IMR-90 (cell line): Measurements from ENCODE around the gene DNAJA4. TPM values are rescaled to one million over a fixed set of nuclear protein-coding genes. Genes with fewer than 3 reads are reported as not detected.
A peak's percentile ranks its signal among the peaks of the same experiment; 100 is the strongest.

Experiments used
- ATAC-seq: fragments of 200-7000 bp; cut with Tn5 transposase; 2 replicates; pipeline ENCODE4 v1.9.1; 2020; ENCODE audit warnings: low read depth, mild to moderate bottlenecking, moderate library complexity
- BruUV-seq: library from RNA; stranded (reverse); fragments of 400-500 nt; replicated peaks from 2 replicates; lab custom pipeline; 2021; lab: Mats Ljungman, UMichigan
- CTCF ChIA-PET: fragments of 300-600 bp; formaldehyde crosslinking; extraction: SDS; loops from one replicate; lab custom pipeline; 2021; ENCODE audit warnings: antibody characterized with exemption; lab: Yijun Ruan, JAX
- POLR2A ChIA-PET: fragments of 300-600 bp; sonication (Branson Sonifier 250); formaldehyde crosslinking; loops from one replicate; lab custom pipeline; 2022; ENCODE audit warnings: antibody characterized with exemption; ENCODE audit not compliant: unreplicated experiment; lab: Charles Lee
- DNase-seq: peaks from one replicate; pipeline ENCODE4 v3.0.0; 2013
- H2AFZ ChIP-seq: replicated peaks from 2 replicates; pipeline ENCODE3; 2013; ENCODE audit warnings: low read length, mild to moderate bottlenecking; ENCODE audit not compliant: poor library complexity
- H2AK5ac ChIP-seq: 2 replicates; pipeline ENCODE4 v1.6.1; 2013; ENCODE audit warnings: low read depth, low read length, inconsistent platforms
- H2AK9ac ChIP-seq: replicated peaks from 2 replicates; pipeline ENCODE3; 2013; ENCODE audit warnings: mild to moderate bottlenecking, low read depth, low read length, moderate library complexity; ENCODE audit not compliant: poor library complexity
- H2BK120ac ChIP-seq: 2 replicates; pipeline ENCODE4 v1.6.1; 2013; ENCODE audit warnings: low read depth, low read length, inconsistent platforms
- H2BK15ac ChIP-seq: 3 replicates; pipeline ENCODE4 v1.6.1; 2013; ENCODE audit warnings: low read depth, low read length, inconsistent platforms
- H2BK20ac ChIP-seq: 2 replicates; pipeline ENCODE4 v1.6.1; 2013; ENCODE audit warnings: low read depth, mild to moderate bottlenecking, inconsistent platforms, low read length, moderate library complexity
- H2BK5ac ChIP-seq: 2 replicates; pipeline ENCODE4 v1.6.1; 2013; ENCODE audit warnings: mild to moderate bottlenecking, low read depth, low read length, inconsistent platforms; ENCODE audit not compliant: poor library complexity, severe bottlenecking
- H3K14ac ChIP-seq: replicated peaks from 2 replicates; pipeline ENCODE4 v1.6.1; 2013; ENCODE audit warnings: low read depth, low read length, inconsistent platforms
- H3K18ac ChIP-seq: 2 replicates; pipeline ENCODE4 v1.6.1; 2013; ENCODE audit warnings: low read depth, low read length, control low read depth
- H3K23ac ChIP-seq: 2 replicates; pipeline ENCODE4 v1.6.1; 2013; ENCODE audit warnings: low read depth, low read length, inconsistent platforms
- H3K27ac ChIP-seq: 2 replicates; pipeline ENCODE4 v1.5.1; 2013; ENCODE audit warnings: mild to moderate bottlenecking, control low read depth, low read length; ENCODE audit not compliant: insufficient read depth
- H3K27me3 ChIP-seq: 2 replicates; pipeline ENCODE4 v1.6.1; 2013; ENCODE audit warnings: low read length; ENCODE audit not compliant: control insufficient read depth, insufficient read depth
- H3K36me3 ChIP-seq: 2 replicates; pipeline ENCODE4 v1.6.1; 2013; ENCODE audit warnings: low read length, mixed read lengths; ENCODE audit not compliant: control insufficient read depth, insufficient read depth
- H3K4ac ChIP-seq: 2 replicates; pipeline ENCODE4 v1.6.1; 2013; ENCODE audit warnings: low read depth, low read length, inconsistent platforms
- H3K4me1 ChIP-seq: 2 replicates; pipeline ENCODE4 v1.6.1; 2013; ENCODE audit warnings: low read length, mixed read lengths; ENCODE audit not compliant: control insufficient read depth, insufficient read depth
- H3K4me2 ChIP-seq: 2 replicates; pipeline ENCODE4 v1.6.1; 2013; ENCODE audit warnings: low read depth, mild to moderate bottlenecking, control low read depth, low read length, moderate library complexity
- H3K4me3 ChIP-seq: 2 replicates; pipeline ENCODE4 v1.5.1; 2013; ENCODE audit warnings: low read depth, mild to moderate bottlenecking, control low read depth, low read length, moderate library complexity; ENCODE audit not compliant: insufficient read depth
- H3K56ac ChIP-seq: 2 replicates; pipeline ENCODE4 v1.6.1; 2013; ENCODE audit warnings: low read length, inconsistent platforms; ENCODE audit not compliant: insufficient read depth; ENCODE audit errors: extremely low read depth
- H3K79me1 ChIP-seq, 2 experiments: 2 replicates each; pipeline ENCODE4 v1.6.1; 2013; ENCODE audit warnings: low read length in 2 of 2, inconsistent platforms in 1 of 2, low read depth in 1 of 2
- H3K9ac ChIP-seq: 2 replicates; pipeline ENCODE4 v1.6.1; 2013; ENCODE audit warnings: low read depth, low read length, control low read depth
- H3K9me1 ChIP-seq: 2 replicates; pipeline ENCODE4 v1.6.1; 2013; ENCODE audit warnings: low read length, inconsistent platforms; ENCODE audit not compliant: insufficient read depth
- H3K9me3 ChIP-seq: 2 replicates; pipeline ENCODE4 v1.6.1; 2013; ENCODE audit warnings: low read length; ENCODE audit not compliant: control insufficient read depth, insufficient read depth
- H4K20me1 ChIP-seq: 2 replicates; pipeline ENCODE4 v1.6.1; 2013; ENCODE audit warnings: low read length, inconsistent platforms; ENCODE audit not compliant: insufficient read depth
- H4K5ac ChIP-seq: 2 replicates; pipeline ENCODE4 v1.6.1; 2013; ENCODE audit warnings: mild to moderate bottlenecking, low read depth, low read length, control low read depth
- H4K8ac ChIP-seq, 2 experiments: 2 replicates each; pipeline ENCODE4 v1.6.1; 2013; ENCODE audit warnings: low read depth in 2 of 2, low read length in 2 of 2, control low read depth in 1 of 2, inconsistent platforms in 1 of 2
- H4K91ac ChIP-seq: 2 replicates; pipeline ENCODE4 v1.6.1; 2013; ENCODE audit warnings: low read depth, low read length, inconsistent platforms; ENCODE audit not compliant: insufficient read depth
- CEBPB ChIP-seq: IDR thresholded peaks from 2 replicates; pipeline ENCODE4 v1.6.1; 2012; ENCODE audit warnings: low read depth, low read length, improper control_type of control experiment
- FOS ChIP-seq: fragments of 150-350 bp; IDR thresholded peaks from 2 replicates; pipeline ENCODE4 v1.6.1; 2016; ENCODE audit warnings: low read depth, low read length
- MAFK ChIP-seq: IDR thresholded peaks from 2 replicates; pipeline ENCODE4 v1.6.1; 2012; ENCODE audit warnings: low read depth, low read length, improper control_type of control experiment
- MXI1 ChIP-seq: IDR thresholded peaks from 2 replicates; pipeline ENCODE4 v1.6.1; 2012; ENCODE audit warnings: low read depth, mild to moderate bottlenecking, low read length, moderate library complexity, borderline replicate concordance
- NFE2L2 ChIP-seq: fragments of 150-350 bp; IDR thresholded peaks from 2 replicates; pipeline ENCODE4 v1.6.1; 2016; ENCODE audit warnings: low read depth, mild to moderate bottlenecking, low read length
- WGBS, 2 experiments: methylation state at CpG; one replicate each; pipeline versions ENCODE4 v1.1.5 to v1.1.7; 2013; ENCODE audit warnings: missing lambda C conversion rate in 2 of 2; ENCODE audit not compliant: insufficient read length in 1 of 2; ENCODE audit errors: extremely low coverage in 2 of 2; 5-methylcytosine and 5-hydroxymethylcytosine counted together
- dilution Hi-C: fragments of 300-500 bp; cut with HindIII; formaldehyde crosslinking; loops from one replicate; pipeline ENCODE4 v1.14.3; 2018; ENCODE audit warnings: low sequenced_read_pairs; ENCODE audit not compliant: unreplicated experiment
- in situ Hi-C: fragments of 300-500 bp; cut with MboI; formaldehyde crosslinking; loops from 3 replicates; pipeline ENCODE4 v1.14.3; 2019; ENCODE audit warnings: low sequenced_read_pairs, inconsistent platforms, mixed read lengths
- intact Hi-C: fragments of 100-400 bp; cut with micrococcal nuclease; formaldehyde crosslinking; loops from 2 replicates; pipeline ENCODE4 v1.10.0; 2022
- polyA plus RNA-seq, 3 experiments: library from polyadenylated mRNA; depleted of rRNA; stranded (reverse); fragments of >200 nt; gene quantifications; 2 replicates each; pipeline ENCODE4 v1.2.3, GENCODE V29; 2012; ENCODE audit warnings: low replicate concordance in 1 of 3
- total RNA-seq: library from RNA; depleted of rRNA; stranded (reverse); fragments of >200 nt; gene quantifications from 2 replicates; pipeline ENCODE4 v1.2.3, GENCODE V29; 2012

The DNAJA4 gene
- total and polyA plus RNA-seq, 2 of the 4 experiments (the other 2 are of a cell fraction): 0.18 to 0.32 TPM

GRCh38 chr15:78302579-78303312 is 38.4 kb downstream of the DNAJA4 start:
- no TSS peak for BruUV-seq
- no peak overlapping the region for H2BK120ac ChIP-seq
- dilution Hi-C loops (no loop called here), intact Hi-C loops (no loop called here), in situ Hi-C loops (no loop called here)
- WGBS, 2 experiments: 20% methylated on average over 1 of the region's 5 CpGs; no CpG with 5 or more reads in 1 of the 2 experiments
- no peak overlapping the region for H4K91ac ChIP-seq
- no peak overlapping the region for H4K5ac ChIP-seq
- H3K4me1 ChIP-seq: peaks cover 6% of the 10 kb centered on the region
- no peak overlapping the region for H2BK5ac ChIP-seq
- H2AK5ac ChIP-seq: no peak overlapping the region
- H3K23ac ChIP-seq: no peak overlapping the region
- H3K4me3 ChIP-seq: no peak overlapping the region
- H3K4ac ChIP-seq: no peak overlapping the region
- no peak for TF ChIP-seq MAFK
- TF ChIP-seq MXI1: no peak
- TF ChIP-seq CEBPB: peak; percentile 62; the same call in 1 of the 2 replicates
- TF ChIP-seq NFE2L2: no peak
- TF ChIP-seq FOS: 0 out of 2 replicates have a peak, but pooled peaks have one; percentile 44
- no peak overlapping the region for H3K4me2 ChIP-seq
- DNase-seq: peak; percentile 85
- no peak for ATAC-seq
- no peaks in the 10 kb centered on the region for H3K36me3 ChIP-seq
- no peak overlapping the region for H3K27ac ChIP-seq
- no peak overlapping the region for H2BK15ac ChIP-seq
- peaks cover 13 to 21% of the 10 kb centered on the region in 2 experiments for H3K79me1 ChIP-seq
- H3K9ac ChIP-seq: no peak overlapping the region
- CTCF ChIA-PET: no interaction called here
- no peak overlapping the region for H3K18ac ChIP-seq
- H3K27me3 ChIP-seq: no peaks in the 10 kb centered on the region
- H3K9me1 ChIP-seq: peaks cover 4% of the 10 kb centered on the region; the same call in 1 of the 2 replicates
- H3K14ac ChIP-seq: no peak overlapping the region
- H2AK9ac ChIP-seq: no peak overlapping the region
- H2AFZ ChIP-seq: no peak overlapping the region
- H4K20me1 ChIP-seq: no peaks in the 10 kb centered on the region
- POLR2A ChIA-PET: no interaction called here
- H3K9me3 ChIP-seq: no peaks in the 10 kb centered on the region
- H3K56ac ChIP-seq: no peak overlapping the region
- H4K8ac ChIP-seq: no peak overlapping the region
- H2BK20ac ChIP-seq: no peak overlapping the region
